Measurements from ENCODE around the gene CLCA2. TPM values are rescaled to one million over a fixed set of nuclear protein-coding genes. Genes with fewer than 3 reads are reported as not detected.

Gene CLCA2
- total and polyA plus RNA-seq, 2 experiments from 2014 or later, result 0.14 to 0.22 TPM

GRCh38 chr1:86380257-86380861, 43.6 kb upstream of the CLCA2 start:
- in situ Hi-C loops (cut with MboI), result loop anchor here (10.0 kb wide), 1 partner anchor 124 kb away; no protein-coding TSS in a partner anchor
- TF ChIP-seq EZH2phosphoT487 (IDR thresholded peaks at IDR 0.05; ENCODE audit: insufficient read depth, low read depth), result no peak
- no peak for TF ChIP-seq EZH2 (IDR thresholded peaks at IDR 0.05; ENCODE audit: insufficient read depth, poor library complexity, severe bottlenecking)

GRCh38 chr1:86381223-86381622, 42.7 kb upstream of the CLCA2 start:
- no peaks in the 10 kb centered on the region for H4K20me1 ChIP-seq (ENCODE audit: insufficient read depth)
- in situ Hi-C loops (cut with MboI), result loop anchor here (10.0 kb wide), 1 partner anchor 124 kb away; no protein-coding TSS in a partner anchor
- 67 to 69% methylated on average over 4 of the region's 4 CpGs for WGBS, 2 experiments (ENCODE audit: low coverage in 1 of 2, low lambda C conversion rate in 2 of 2, missing lambda C conversion rate in 2 of 2)
- no peaks in the 10 kb centered on the region for H3K9me3 ChIP-seq (ENCODE audit: low read depth)
- no peak for DNase-seq
- H3K4me1 ChIP-seq (ENCODE audit: insufficient read depth), result peaks cover 19% of the 10 kb centered on the region
- TF ChIP-seq EZH2 (IDR thresholded peaks at IDR 0.05; ENCODE audit: insufficient read depth, poor library complexity, severe bottlenecking) (no peak), EZH2phosphoT487 (IDR thresholded peaks at IDR 0.05; ENCODE audit: insufficient read depth, low read depth) (no peak)
- H3K4me3 ChIP-seq, result no peak overlapping the region; the same call in 1 of the 2 replicates
- H3K4me2 ChIP-seq (ENCODE audit: unreplicated experiment), result peak overlapping the region; percentile 94
- H3K79me2 ChIP-seq (ENCODE audit: insufficient read depth), result peaks cover 26% of the 10 kb centered on the region
- H2AFZ ChIP-seq, result peak overlapping the region; percentile 52
- 0 out of 2 replicates have a peak, but pooled peaks cover 4% of the 10 kb centered on the region for H3K36me3 ChIP-seq (ENCODE audit: low read depth)
- 0 out of 2 replicates have a peak overlapping the region, but pooled peaks have one; percentile 8 for H3K27ac ChIP-seq
- no peaks in the 10 kb centered on the region for H3K27me3 ChIP-seq (replicated peaks; ENCODE audit: insufficient read depth)
- no peaks in the 10 kb centered on the region for H3F3A ChIP-seq (ENCODE audit: insufficient read depth)
- peak overlapping the region; percentile 58 for H3K9ac ChIP-seq
- H3K9me2 ChIP-seq (ENCODE audit: insufficient read depth), result no peaks in the 10 kb centered on the region

More at GRCh38 chr1:86380257-86380861, 43.6 kb upstream of the CLCA2 start:
- H4K20me1 ChIP-seq (ENCODE audit: insufficient read depth), result no peaks in the 10 kb centered on the region
- H3K27me3 ChIP-seq (replicated peaks; ENCODE audit: insufficient read depth), result no peaks in the 10 kb centered on the region
- peaks cover 19% of the 10 kb centered on the region for H3K4me1 ChIP-seq (ENCODE audit: insufficient read depth)
- peaks cover 18% of the 10 kb centered on the region for H3K79me2 ChIP-seq (ENCODE audit: insufficient read depth)
- peak overlapping the region; percentile 94 for H3K4me2 ChIP-seq (ENCODE audit: unreplicated experiment)
- 0 out of 2 replicates have a peak overlapping the region, but pooled peaks have one; percentile 8 for H3K27ac ChIP-seq
- peak overlapping the region; percentile 52 for H2AFZ ChIP-seq
- H3K9me3 ChIP-seq (ENCODE audit: low read depth), result no peaks in the 10 kb centered on the region
- peak; percentile 75 for DNase-seq
- H3K36me3 ChIP-seq (ENCODE audit: low read depth), result peaks cover 4% of the 10 kb centered on the region
- H3K9me2 ChIP-seq (ENCODE audit: insufficient read depth), result no peaks in the 10 kb centered on the region
- 1 to 6% methylated on average over 4 of the region's 4 CpGs for WGBS, 2 experiments (ENCODE audit: low coverage in 1 of 2, low lambda C conversion rate in 2 of 2, missing lambda C conversion rate in 2 of 2)
- no peaks in the 10 kb centered on the region for H3F3A ChIP-seq (ENCODE audit: insufficient read depth)
- H3K4me3 ChIP-seq, result peak overlapping the region; percentile 61
- H3K9ac ChIP-seq, result peak overlapping the region; percentile 58

GRCh38 chr1:86382878-86383277, 41.1 kb upstream of the CLCA2 start:
- no peaks in the 10 kb centered on the region for H4K20me1 ChIP-seq (ENCODE audit: insufficient read depth)
- H3K4me2 ChIP-seq (ENCODE audit: unreplicated experiment), result peak overlapping the region; percentile 81
- peak overlapping the region; percentile 56 for H3K4me3 ChIP-seq
- H2AFZ ChIP-seq, result peak overlapping the region; percentile 66
- H3K4me1 ChIP-seq (ENCODE audit: insufficient read depth), result peaks cover 26% of the 10 kb centered on the region
- H3K9me2 ChIP-seq (ENCODE audit: insufficient read depth), result no peaks in the 10 kb centered on the region
- no peak for TF ChIP-seq EZH2 (IDR thresholded peaks at IDR 0.05; ENCODE audit: insufficient read depth, poor library complexity, severe bottlenecking)
- 16 to 19% methylated on average over 1 of the region's 1 CpG for WGBS, 2 experiments (ENCODE audit: low coverage in 1 of 2, low lambda C conversion rate in 2 of 2, missing lambda C conversion rate in 2 of 2)
- in situ Hi-C loops (cut with MboI), result loop anchor here (10.0 kb wide), 1 partner anchor 122 kb away; no protein-coding TSS in a partner anchor
- 0 out of 2 replicates have a peak, but pooled peaks cover 4% of the 10 kb centered on the region for H3K36me3 ChIP-seq (ENCODE audit: low read depth)
- peak overlapping the region; percentile 62 for H3K9ac ChIP-seq
- peak overlapping the region; percentile 14; the same call in 1 of the 2 replicates for H3K27ac ChIP-seq
- peak; percentile 30 for DNase-seq
- peaks cover 43% of the 10 kb centered on the region for H3K79me2 ChIP-seq (ENCODE audit: insufficient read depth)
- H3K27me3 ChIP-seq (replicated peaks; ENCODE audit: insufficient read depth), result no peaks in the 10 kb centered on the region
- no peaks in the 10 kb centered on the region for H3K9me3 ChIP-seq (ENCODE audit: low read depth)
- peaks cover 4% of the 10 kb centered on the region; the same call in 1 of the 2 replicates for H3F3A ChIP-seq (ENCODE audit: insufficient read depth)

- Histone ChIP-seq H3K79me2 (ENCODE audit: insufficient read depth) (peaks cover 94% of the 10 kb centered on the region), H3K27ac (peak overlapping the region; percentile 33), H3K4me1 (ENCODE audit: insufficient read depth) (peaks cover 28% of the 10 kb centered on the region), H3K4me2 (ENCODE audit: unreplicated experiment) (peak overlapping the region; percentile 64), H3K9me3 (ENCODE audit: low read depth) (no peaks in the 10 kb centered on the region), H3K9ac (no peak overlapping the region), H3K36me3 (ENCODE audit: low read depth) (0 out of 2 replicates have a peak, but pooled peaks cover 4% of the 10 kb centered on the region), H2AFZ (no peak overlapping the region), H3K4me3 (peak overlapping the region; percentile 12; the same call in 1 of the 2 replicates), H3F3A (ENCODE audit: insufficient read depth) (peaks cover 14% of the 10 kb centered on the region), H3K27me3 (replicated peaks; ENCODE audit: insufficient read depth) (no peaks in the 10 kb centered on the region), H3K9me2 (ENCODE audit: insufficient read depth) (no peaks in the 10 kb centered on the region), H4K20me1 (ENCODE audit: insufficient read depth) (no peaks in the 10 kb centered on the region)
- in situ Hi-C loops (cut with MboI), result loop anchor here (10.0 kb wide), 1 partner anchor 117 kb away; no protein-coding TSS in a partner anchor
- WGBS, 2 experiments (ENCODE audit: low coverage in 1 of 2, low lambda C conversion rate in 2 of 2, missing lambda C conversion rate in 2 of 2), result 81 to 87% methylated on average over 3 of the region's 3 CpGs
- DNase-seq, result peak; percentile 28
- TF ChIP-seq EZH2 (IDR thresholded peaks at IDR 0.05; ENCODE audit: insufficient read depth, poor library complexity, severe bottlenecking) (no peak), EZH2phosphoT487 (IDR thresholded peaks at IDR 0.05; ENCODE audit: insufficient read depth, low read depth) (no peak)
Observed at GRCh38 chr1:86387916-86388627, 35.9 kb upstream of the CLCA2 start.

Data from GM23248 (cell line).